Stimulated activated CD4-positive, alpha-beta T cell treated with anti-CD3 and anti-CD28 coated beads, Interleukin-1b, Interleukin-23, amount 100 ng/mL, for 24 hours (primary cell): ENCODE results near the gene AGRN.

Experiments
- DNase-seq, 4 experiments: peaks; one replicate each; pipeline ENCODE4 v3.0.0-alpha.2; 2020; ENCODE audit warnings: low read depth in 4 of 4, low spot score in 1 of 4

The AGRN gene

GRCh38 chr1:1079408-1080121, 59.6 kb downstream of the AGRN start:
- DNase-seq = no peak

- no peak for DNase-seq
These were observed 60.3 kb downstream of the AGRN start for GRCh38 chr1:1080122-1080757.

- no peak for DNase-seq
These were observed 61.0 kb downstream of the AGRN start for GRCh38 chr1:1080951-1081310.

- DNase-seq = no peak
These were observed 61.7 kb downstream of the AGRN start for GRCh38 chr1:1081311-1082238.

- no peak for DNase-seq
These were observed 62.4 kb downstream of the AGRN start for GRCh38 chr1:1082239-1082775.

GRCh38 chr1:1082776-1083415, 63.0 kb downstream of the AGRN start:
- no peak for DNase-seq

- DNase-seq = no peak
These were observed 63.8 kb downstream of the AGRN start for GRCh38 chr1:1083416-1084371.

- DNase-seq = no peak
These were observed 64.7 kb downstream of the AGRN start for GRCh38 chr1:1084372-1085170.

GRCh38 chr1:1085171-1085841, 65.4 kb downstream of the AGRN start:
- no peak for DNase-seq

- no peak for DNase-seq
These were observed 66.3 kb downstream of the AGRN start for GRCh38 chr1:1085911-1086841.

- no peak for DNase-seq
These were observed 67.0 kb downstream of the AGRN start for GRCh38 chr1:1086911-1087341.

GRCh38 chr1:1087351-1088028, 67.6 kb downstream of the AGRN start:
- DNase-seq = no peak

GRCh38 chr1:1088029-1088800, 68.3 kb downstream of the AGRN start:
- DNase-seq = no peak

- no peak for DNase-seq
These were observed 69.1 kb downstream of the AGRN start for GRCh38 chr1:1088801-1089680.

- DNase-seq = no peak
These were observed 70.0 kb downstream of the AGRN start for GRCh38 chr1:1089731-1090423.
